Activated naive CD4-positive, alpha-beta T cell treated with anti-CD3 and anti-CD28 coated beads for 36 hours (primary cell): ENCODE measurements around the gene ZFP36. TPM values are rescaled to one million over a fixed set of nuclear protein-coding genes. Genes with fewer than 3 reads are reported as not detected.

Experiments used
- CTCF ChIA-PET: fragments of 350-600 bp; sonication (Branson Sonifier 250); formaldehyde crosslinking; loops from one replicate; lab custom pipeline; 2021; ENCODE audit warnings: antibody characterized with exemption; lab: Charles Lee
- DNase-seq: peaks from one replicate; pipeline ENCODE4 v3.0.0-alpha.2; 2020
- H3K27ac Mint-ChIP-seq: one replicate; pipeline ENCODE4 v1.8.0; 2021; ENCODE audit warnings: mild to moderate bottlenecking, mixed read lengths
- H3K27me3 Mint-ChIP-seq: one replicate; pipeline ENCODE4 v1.8.0; 2021; ENCODE audit warnings: low read depth, mixed read lengths
- H3K36me3 Mint-ChIP-seq: one replicate; pipeline ENCODE4 v1.8.0; 2021; ENCODE audit warnings: low read depth, mixed read lengths
- H3K4me1 Mint-ChIP-seq: one replicate; pipeline ENCODE4 v1.8.0; 2021; ENCODE audit warnings: low read depth, mixed read lengths
- H3K4me3 Mint-ChIP-seq: one replicate; pipeline ENCODE4 v1.8.0; 2021; ENCODE audit warnings: mild to moderate bottlenecking, moderate library complexity, mixed read lengths
- H3K9me3 Mint-ChIP-seq: one replicate; pipeline ENCODE4 v1.8.0; 2021; ENCODE audit warnings: mixed read lengths
- intact Hi-C: fragments of 100-400 bp; cut with micrococcal nuclease; formaldehyde crosslinking; loops from one replicate; pipeline ENCODE4 v1.15.1; 2023
- total RNA-seq, 2 experiments: library from RNA; stranded (reverse); gene quantifications; one replicate each; pipeline ENCODE4 v1.2.3, GENCODE V29; 2021

The ZFP36 gene
- total RNA-seq = 100 to 1,000 TPM; 113 to 116 TPM

GRCh38 chr19:39406656-39407409 lies at the start of gene ZFP36:
Gene ZFP36 (plus strand): TSS chr19:39406847. CDS start chr19:39406905, 58 bp downstream.
- H3K27me3 Mint-ChIP-seq = no peaks in the 10 kb centered on the region
- peaks cover 55% of the 10 kb centered on the region for H3K4me1 Mint-ChIP-seq
- H3K27ac Mint-ChIP-seq = peak within 1 kb of the TSS; percentile 98
- H3K36me3 Mint-ChIP-seq = peaks cover 28% of the 10 kb centered on the region
- no peaks in the 10 kb centered on the region for H3K9me3 Mint-ChIP-seq
- CTCF ChIA-PET = interaction anchor here (3.7 kb wide), 1 partner anchor 9 kb away, joined by 26 read pairs; no protein-coding TSS in a partner anchor
- intact Hi-C loops = loop anchor here (10.0 kb wide), 1 partner anchor 1208 kb away; no protein-coding TSS in a partner anchor
- DNase-seq = peak; percentile 87
- H3K4me3 Mint-ChIP-seq = peak within 1 kb of the TSS; percentile 97

GRCh38 chr19:39359026-39359425 lies 47.6 kb upstream of the ZFP36 start:
- H3K27me3 Mint-ChIP-seq = no peaks in the 10 kb centered on the region
- H3K4me1 Mint-ChIP-seq = peaks cover 4% of the 10 kb centered on the region
- DNase-seq = no peak
- peaks cover 33% of the 10 kb centered on the region for H3K36me3 Mint-ChIP-seq
- no peak overlapping the region for H3K27ac Mint-ChIP-seq
- H3K4me3 Mint-ChIP-seq = no peak overlapping the region
- CTCF ChIA-PET = interaction anchor here (1.1 kb wide), 1 partner anchor 47 kb away, joined by 3 read pairs; no protein-coding TSS in a partner anchor
- intact Hi-C loops = no loop called here
- no peaks in the 10 kb centered on the region for H3K9me3 Mint-ChIP-seq

GRCh38 chr19:39360599-39360998 lies 46.0 kb upstream of the ZFP36 start:
- Mint-ChIP-seq H3K4me3 (no peak overlapping the region), H3K9me3 (no peaks in the 10 kb centered on the region), H3K27ac (no peak overlapping the region), H3K36me3 (peaks cover 32% of the 10 kb centered on the region), H3K4me1 (peaks cover 4% of the 10 kb centered on the region), H3K27me3 (no peaks in the 10 kb centered on the region)
- DNase-seq = no peak
- CTCF ChIA-PET = interaction anchor here (0.6 kb wide), 1 partner anchor 151 kb away, joined by 7 read pairs; no protein-coding TSS in a partner anchor
- intact Hi-C loops = no loop called here

DNA sequence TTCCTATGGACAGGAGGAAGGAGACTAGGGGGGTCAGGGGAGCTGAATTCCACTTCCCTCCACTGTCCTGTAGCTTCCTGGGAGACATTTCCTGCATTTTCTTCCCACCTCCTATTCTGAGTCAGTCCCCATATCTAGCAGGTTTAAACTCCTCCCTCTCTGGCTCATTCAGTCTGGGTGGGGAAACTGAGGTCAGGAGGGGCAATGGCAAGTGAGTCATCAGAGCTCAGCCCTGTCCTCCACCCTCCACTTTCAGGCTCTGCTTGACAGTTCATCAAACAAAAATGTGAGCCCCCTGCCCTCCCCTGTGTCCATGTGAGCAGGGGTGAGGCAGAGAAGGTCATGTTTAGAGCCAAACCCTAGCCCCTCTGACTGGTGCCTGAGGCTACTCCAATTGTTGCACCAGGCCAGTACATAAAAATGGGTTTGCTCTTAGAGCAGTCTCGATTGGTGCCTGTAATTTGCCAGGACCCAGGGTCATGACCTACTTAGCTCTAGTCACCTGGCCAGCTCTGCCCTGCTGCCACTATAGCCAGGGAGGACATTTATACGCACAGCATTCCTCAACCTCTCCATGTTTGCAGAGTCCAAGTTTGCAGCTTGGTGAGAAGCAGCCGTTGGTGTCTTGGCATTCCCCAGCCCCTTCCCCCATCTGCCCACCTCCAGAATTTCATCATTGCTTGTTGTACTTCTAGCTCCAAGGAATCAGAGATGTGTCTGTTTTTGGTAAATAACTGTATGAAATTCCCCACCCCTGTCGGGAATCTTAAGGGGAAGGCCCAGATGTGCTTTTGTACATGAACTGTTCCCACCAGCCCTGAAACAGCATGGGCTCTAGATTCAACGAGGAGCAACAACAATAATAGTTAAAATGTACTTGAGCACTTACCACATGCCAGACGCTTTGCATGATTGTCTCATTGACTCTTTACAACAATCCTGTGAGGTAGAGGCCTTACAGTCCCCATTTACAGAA lies 43.7 kb upstream of the ZFP36 start:
- intact Hi-C loops = no loop called here
- CTCF ChIA-PET = interaction anchor here (0.9 kb wide), 1 partner anchor 28 kb away, joined by 3 read pairs; the partner anchor contains the start of genes MED29 and PAF1
- peaks cover 4% of the 10 kb centered on the region for H3K4me1 Mint-ChIP-seq
- no peak for DNase-seq
- no peaks in the 10 kb centered on the region for H3K9me3 Mint-ChIP-seq
- peaks cover 18% of the 10 kb centered on the region for H3K36me3 Mint-ChIP-seq
- H3K4me3 Mint-ChIP-seq = no peak overlapping the region
- H3K27me3 Mint-ChIP-seq = no peaks in the 10 kb centered on the region
- H3K27ac Mint-ChIP-seq = no peak overlapping the region

- no peak overlapping the region for H3K4me3 Mint-ChIP-seq
- intact Hi-C loops = no loop called here
- no peak for DNase-seq
- H3K27ac Mint-ChIP-seq = no peak overlapping the region
- H3K36me3 Mint-ChIP-seq = peaks cover 17% of the 10 kb centered on the region
- CTCF ChIA-PET = interaction anchor here (1.0 kb wide), 1 partner anchor 14 kb away, joined by 3 read pairs; no protein-coding TSS in a partner anchor
- peaks cover 4% of the 10 kb centered on the region for H3K4me1 Mint-ChIP-seq
- no peaks in the 10 kb centered on the region for H3K27me3 Mint-ChIP-seq
- no peaks in the 10 kb centered on the region for H3K9me3 Mint-ChIP-seq
Observed at GRCh38 chr19:39363901-39364457, 42.7 kb upstream of the ZFP36 start.

GRCh38 chr19:39365531-39365930 lies 41.1 kb upstream of the ZFP36 start:
- no peak for DNase-seq
- H3K27me3 Mint-ChIP-seq = no peaks in the 10 kb centered on the region
- intact Hi-C loops = no loop called here
- no peaks in the 10 kb centered on the region for H3K9me3 Mint-ChIP-seq
- CTCF ChIA-PET = interaction anchor here (0.7 to 1.1 kb wide), 2 partner anchors 10 to 105 kb away, joined by 3 to 5 read pairs; no protein-coding TSS in a partner anchor
- peaks cover 4% of the 10 kb centered on the region for H3K4me1 Mint-ChIP-seq
- peaks cover 17% of the 10 kb centered on the region for H3K36me3 Mint-ChIP-seq
- H3K27ac Mint-ChIP-seq = no peak overlapping the region
- no peak overlapping the region for H3K4me3 Mint-ChIP-seq

GRCh38 chr19:39369200-39369599 lies 37.4 kb upstream of the ZFP36 start:
- Mint-ChIP-seq H3K27me3 (no peaks in the 10 kb centered on the region), H3K4me3 (no peak overlapping the region), H3K36me3 (peaks cover 21% of the 10 kb centered on the region), H3K9me3 (no peaks in the 10 kb centered on the region), H3K4me1 (no peaks in the 10 kb centered on the region), H3K27ac (no peak overlapping the region)
- intact Hi-C loops = no loop called here
- DNase-seq = no peak
- CTCF ChIA-PET = no interaction called here

DNA sequence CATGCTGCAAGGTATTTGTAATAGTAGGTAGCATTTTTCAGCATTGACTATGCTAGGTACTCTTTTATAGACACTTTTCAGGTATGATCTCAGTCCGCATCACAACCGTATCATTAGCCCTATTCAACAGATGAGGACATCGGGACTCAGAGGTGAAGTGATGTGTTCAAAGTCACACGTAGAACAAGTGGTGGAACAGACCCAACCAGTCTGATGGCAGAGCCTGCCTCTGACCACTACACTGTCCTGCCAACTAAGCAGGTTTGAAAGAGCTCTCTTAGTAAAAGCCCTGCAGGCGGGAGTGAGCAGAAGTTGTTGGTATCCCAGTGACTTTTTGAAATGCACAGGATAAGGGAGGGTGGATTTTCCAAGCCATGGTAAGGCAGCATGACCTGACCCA lies 35.9 kb upstream of the ZFP36 start:
- Mint-ChIP-seq H3K4me3 (no peak overlapping the region), H3K4me1 (no peaks in the 10 kb centered on the region), H3K9me3 (no peaks in the 10 kb centered on the region), H3K27ac (peak overlapping the region; percentile 8), H3K36me3 (peaks cover 23% of the 10 kb centered on the region), H3K27me3 (no peaks in the 10 kb centered on the region)
- intact Hi-C loops = no loop called here
- CTCF ChIA-PET = no interaction called here
- DNase-seq = no peak

DNA sequence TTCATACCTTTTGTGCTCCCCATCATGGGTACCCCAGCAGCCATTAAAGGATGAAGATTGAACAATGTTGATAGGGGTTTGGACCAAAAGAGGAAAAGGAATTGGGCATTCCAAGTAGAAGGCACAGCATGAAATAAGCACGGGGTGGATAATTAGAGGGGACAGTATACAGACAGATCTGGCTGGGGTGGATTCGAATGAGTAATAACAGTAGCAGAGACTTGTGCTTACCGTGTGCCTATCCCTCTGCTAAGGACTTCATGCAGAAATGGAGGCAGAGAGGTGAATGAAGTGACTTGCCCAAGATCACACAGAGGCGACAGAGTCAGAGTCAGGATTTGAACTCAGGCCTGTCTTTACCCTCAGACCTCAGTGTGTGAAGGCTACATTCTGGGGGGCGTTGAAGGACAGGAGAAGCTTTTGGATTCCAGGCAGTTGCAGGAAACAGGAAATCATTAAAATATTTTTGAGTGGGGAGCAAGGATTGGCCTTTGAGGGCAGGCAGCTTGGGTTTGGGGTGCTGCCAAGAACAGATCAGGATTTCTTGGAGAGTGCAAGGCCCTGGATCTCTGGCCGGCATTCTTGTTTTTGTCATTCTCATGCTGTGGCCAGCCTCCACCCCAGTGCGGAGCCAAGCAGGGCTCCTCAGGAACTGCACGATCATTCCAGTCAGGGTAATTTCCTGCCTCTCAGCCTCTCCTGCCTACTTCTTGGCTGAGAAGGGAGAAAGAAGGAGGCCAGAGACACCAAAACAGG lies 34.4 kb upstream of the ZFP36 start:
- H3K9me3 Mint-ChIP-seq = no peaks in the 10 kb centered on the region
- H3K27ac Mint-ChIP-seq = peak overlapping the region; percentile 47
- H3K4me1 Mint-ChIP-seq = no peaks in the 10 kb centered on the region
- CTCF ChIA-PET = interaction anchor here (0.7 kb wide), 1 partner anchor 14 kb away, joined by 3 read pairs; no protein-coding TSS in a partner anchor
- intact Hi-C loops = no loop called here
- peaks cover 29% of the 10 kb centered on the region for H3K36me3 Mint-ChIP-seq
- no peak for DNase-seq
- no peak overlapping the region for H3K4me3 Mint-ChIP-seq
- H3K27me3 Mint-ChIP-seq = no peaks in the 10 kb centered on the region

GRCh38 chr19:39372941-39373340 lies 33.7 kb upstream of the ZFP36 start:
- Mint-ChIP-seq H3K36me3 (peaks cover 30% of the 10 kb centered on the region), H3K4me1 (no peaks in the 10 kb centered on the region), H3K27me3 (no peaks in the 10 kb centered on the region), H3K27ac (no peak overlapping the region), H3K4me3 (no peak overlapping the region), H3K9me3 (no peaks in the 10 kb centered on the region)
- intact Hi-C loops = no loop called here
- CTCF ChIA-PET = no interaction called here
- no peak for DNase-seq

DNA sequence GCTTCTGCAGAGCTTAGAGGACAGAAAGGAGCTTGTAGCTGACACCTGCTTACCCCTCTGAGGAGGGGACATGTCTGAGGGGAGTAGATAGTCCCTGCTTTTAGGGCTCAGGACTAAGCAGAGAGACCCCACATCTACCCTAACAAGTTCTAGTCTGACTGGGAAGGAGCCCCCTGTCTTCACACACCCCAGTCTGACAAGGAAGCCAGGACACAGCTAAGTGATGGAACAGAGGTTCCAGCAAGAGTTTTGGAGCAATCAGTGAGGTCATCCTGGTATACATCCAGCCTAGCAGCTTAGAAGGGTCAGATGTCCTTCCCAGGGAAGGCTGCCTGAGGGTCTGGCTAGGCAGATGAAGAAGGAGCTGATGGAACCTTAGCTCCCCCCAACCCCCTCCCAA lies 30.7 kb upstream of the ZFP36 start:
- Mint-ChIP-seq H3K27me3 (no peaks in the 10 kb centered on the region), H3K9me3 (no peaks in the 10 kb centered on the region), H3K4me3 (no peak overlapping the region), H3K36me3 (peaks cover 27% of the 10 kb centered on the region), H3K4me1 (no peaks in the 10 kb centered on the region), H3K27ac (no peak overlapping the region)
- CTCF ChIA-PET = interaction anchor here (0.6 kb wide), 1 partner anchor 446 kb away, joined by 3 read pairs; the partner anchor contains the start of genes MRPS12 and SARS2
- no peak for DNase-seq
- intact Hi-C loops = no loop called here
